H54 (cell line): ENCODE data around the gene HIVEP3.

Experiments
- DNase-seq: peaks from one replicate; pipeline ENCODE4 v3.0.0; 2011; ENCODE audit warnings: low spot score, mixed read lengths; ENCODE audit not compliant: insufficient read length
- FAIRE-seq: peaks from 3 replicates; lab custom pipeline; 2011; peaks lifted over from hg19 to GRCh38; lab: Jason Lieb, UNC
- POLR2A ChIP-seq: IDR thresholded peaks from 2 replicates; pipeline ENCODE4 v1.6.1; 2011; ENCODE audit warnings: low read depth, mild to moderate bottlenecking, low read length

The HIVEP3 gene

GRCh38 chr1:41581216-41582003 is 337.3 kb downstream of the HIVEP3 start:
- DNase-seq (no peak), FAIRE-seq (no peak)
- TF ChIP-seq POLR2A, result no peak

GRCh38 chr1:41580520-41581172 is 338.1 kb downstream of the HIVEP3 start:
- DNase-seq, result no peak
- FAIRE-seq, result no peak
- no peak for TF ChIP-seq POLR2A

GRCh38 chr1:41580021-41580420 is 338.7 kb downstream of the HIVEP3 start:
- DNase-seq, result no peak
- no peak for FAIRE-seq
- no peak for TF ChIP-seq POLR2A

- no peak for TF ChIP-seq POLR2A
- DNase-seq (no peak), FAIRE-seq (no peak)
Measured at GRCh38 chr1:41578712-41579335, 339.9 kb downstream of the HIVEP3 start.

- no peak for TF ChIP-seq POLR2A
- FAIRE-seq (no peak), DNase-seq (no peak)
Measured at GRCh38 chr1:41576620-41577019, 342.1 kb downstream of the HIVEP3 start.

- FAIRE-seq (no peak), DNase-seq (no peak)
- no peak for TF ChIP-seq POLR2A
Measured at GRCh38 chr1:41576206-41576605, 342.5 kb downstream of the HIVEP3 start.

GRCh38 chr1:41574842-41575241 is 343.9 kb downstream of the HIVEP3 start:
- DNase-seq, result no peak
- no peak for FAIRE-seq
- no peak for TF ChIP-seq POLR2A

- DNase-seq (peak; percentile 91), FAIRE-seq (peak; percentile 52)
- no peak for TF ChIP-seq POLR2A
Measured at GRCh38 chr1:41573785-41574713, 344.7 kb downstream of the HIVEP3 start.

- DNase-seq (no peak), FAIRE-seq (no peak)
- TF ChIP-seq POLR2A, result no peak
Measured at GRCh38 chr1:41573194-41573593, 345.5 kb downstream of the HIVEP3 start.

GRCh38 chr1:41572224-41572623 is 346.5 kb downstream of the HIVEP3 start:
- FAIRE-seq (no peak), DNase-seq (no peak)

GRCh38 chr1:41571041-41571440 is 347.7 kb downstream of the HIVEP3 start:
- FAIRE-seq (no peak), DNase-seq (no peak)
- TF ChIP-seq POLR2A, result no peak

More at GRCh38 chr1:41572224-41572623, 346.5 kb downstream of the HIVEP3 start:
- TF ChIP-seq POLR2A, result no peak

- DNase-seq (no peak), FAIRE-seq (no peak)
- TF ChIP-seq POLR2A, result no peak
Measured at GRCh38 chr1:41568204-41568603, 350.5 kb downstream of the HIVEP3 start.

GRCh38 chr1:41566969-41567368 is 351.8 kb downstream of the HIVEP3 start:
- no peak for TF ChIP-seq POLR2A
- FAIRE-seq (no peak), DNase-seq (no peak)
